Measurements from ENCODE around the gene ZNF213.
A peak's percentile ranks its signal among the peaks of the same experiment; 100 is the strongest.
"Not testable (repeated sequence)": the region's sequence is repeated elsewhere in the genome, so short reads cannot be mapped to it uniquely, and the experiment has no call there.

Gene ZNF213

DNA sequence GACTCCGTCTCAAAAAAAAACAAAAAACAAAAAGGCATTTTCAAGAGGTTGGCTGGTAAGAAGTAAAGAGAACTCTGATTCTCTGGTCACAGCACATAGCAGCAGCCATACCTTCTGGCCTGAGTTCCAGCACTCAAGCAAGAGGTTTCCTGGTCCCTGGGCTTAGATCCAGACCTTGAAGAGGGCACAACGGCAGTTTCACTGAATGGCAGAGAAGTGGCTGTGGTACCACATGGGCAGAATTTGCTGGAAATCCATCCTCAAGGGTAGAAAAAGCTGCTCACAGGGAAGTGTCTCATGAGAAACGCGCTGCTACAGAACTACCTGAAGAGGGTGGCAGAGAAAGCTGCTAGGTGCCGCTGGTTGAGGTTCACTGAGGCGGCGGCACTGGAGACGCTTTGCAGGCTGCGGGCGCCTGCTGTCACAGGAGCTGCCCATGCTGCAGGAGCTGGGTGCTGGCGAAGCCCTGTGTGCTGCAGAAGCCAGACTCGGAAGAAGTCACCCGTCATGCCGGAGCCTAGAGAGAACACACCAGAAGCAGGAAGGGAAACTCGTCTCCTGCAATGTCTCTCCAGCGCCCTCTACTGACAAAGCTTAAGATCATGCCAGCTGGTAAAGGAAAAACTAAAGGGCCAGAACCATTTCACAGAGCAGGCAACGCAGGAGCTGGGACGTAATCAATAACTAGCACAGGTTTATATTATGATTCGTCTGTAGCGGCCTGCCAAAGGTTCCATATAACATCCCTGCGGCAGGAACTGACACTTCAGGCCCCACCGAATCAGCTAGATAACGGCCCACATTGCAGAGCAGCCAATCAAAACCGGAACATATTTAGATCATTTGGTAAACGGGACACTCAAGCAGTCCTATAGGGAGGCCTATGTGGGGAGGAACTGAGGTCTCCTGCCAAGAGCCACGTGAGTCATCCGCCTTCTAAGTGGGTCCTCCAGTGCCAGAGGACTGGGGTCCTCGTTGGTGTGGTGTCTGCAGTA lies 5.4 kb upstream of the ZNF213 start:
- peak; percentile 82 for DNase-seq (ENCODE audit: low read depth)

DNA sequence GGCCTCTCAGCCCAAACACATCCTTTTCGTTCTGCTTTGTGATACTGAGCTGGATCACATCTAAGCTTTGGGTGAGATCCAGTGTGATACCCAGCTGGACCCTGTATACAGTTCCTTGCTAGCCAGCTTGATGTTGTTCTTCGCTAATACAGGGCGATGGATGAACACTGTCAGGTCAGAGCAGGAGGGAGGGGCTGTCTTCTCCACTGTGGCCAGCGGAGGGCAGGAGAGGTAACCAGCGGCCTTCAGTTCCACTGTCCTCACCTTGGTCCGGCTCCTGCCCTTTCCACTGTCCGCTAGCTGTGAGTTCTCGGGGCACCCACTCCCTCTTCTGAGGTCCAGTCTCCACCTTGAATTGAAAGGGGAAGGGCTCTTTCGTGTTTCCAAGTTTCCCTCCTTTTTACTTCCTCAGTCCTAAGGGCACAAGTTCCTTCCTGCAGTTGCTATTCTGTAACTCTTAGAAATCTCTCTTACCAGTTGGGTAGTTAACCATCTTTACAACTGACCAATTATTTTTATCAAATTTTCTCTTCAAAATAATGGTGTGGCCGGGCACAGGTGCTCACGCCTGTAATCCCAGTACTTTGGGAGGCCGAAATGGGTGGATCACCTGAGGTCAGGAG lies 3.0 kb upstream of the ZNF213 start:
- DNase-seq (ENCODE audit: low read depth): no peak

DNA sequence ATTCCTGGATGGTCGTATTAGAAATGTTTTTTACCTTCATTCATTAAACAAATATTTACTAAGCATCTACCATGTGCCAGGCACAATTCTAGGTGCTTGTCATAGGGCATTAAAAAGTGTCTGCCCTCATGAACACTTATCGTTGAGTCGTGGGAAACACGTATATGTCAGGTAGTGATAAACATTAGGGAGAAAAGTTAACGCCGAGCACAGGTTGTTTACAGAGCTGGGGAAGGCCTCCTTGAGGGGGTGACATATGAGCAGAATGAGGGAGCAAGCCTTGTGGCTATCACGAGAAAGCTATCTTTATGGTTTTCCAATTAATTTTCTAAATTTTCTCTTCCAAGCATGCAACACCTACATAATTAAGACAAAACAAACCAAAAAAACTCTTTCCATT lies 985 bp upstream of the ZNF213 start:
- no peak for DNase-seq (ENCODE audit: low read depth)

DNA sequence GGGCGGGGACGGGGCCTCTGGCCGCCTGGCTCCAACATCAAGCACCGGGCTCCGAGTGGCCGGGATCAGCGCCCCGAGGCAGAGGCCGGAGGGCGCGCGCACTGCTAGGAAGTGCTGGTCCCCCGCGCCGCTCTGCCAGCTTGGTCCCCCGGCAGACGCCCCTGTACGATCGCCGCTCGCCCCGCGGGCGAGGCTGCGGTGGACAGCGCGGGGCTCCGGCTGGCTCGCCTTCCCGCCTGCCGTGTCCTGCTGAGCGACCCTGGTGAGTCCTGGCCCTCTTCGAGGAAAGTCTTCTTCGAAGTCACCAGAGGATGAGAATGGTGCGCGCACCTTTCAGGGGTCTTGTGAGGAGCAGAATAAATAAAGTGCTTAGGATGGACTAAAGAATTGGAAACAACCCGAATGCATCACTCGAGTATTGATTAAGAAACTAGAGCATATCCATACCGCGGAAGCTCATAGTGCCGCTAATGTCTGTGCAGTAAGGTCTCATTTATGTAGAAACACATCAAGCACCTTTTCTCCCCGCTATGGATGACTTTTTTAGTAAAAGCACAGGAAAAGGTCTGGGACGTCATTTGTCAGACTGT lies 392 bp downstream of the ZNF213 start:
- no peak for DNase-seq (ENCODE audit: low read depth)

DNA sequence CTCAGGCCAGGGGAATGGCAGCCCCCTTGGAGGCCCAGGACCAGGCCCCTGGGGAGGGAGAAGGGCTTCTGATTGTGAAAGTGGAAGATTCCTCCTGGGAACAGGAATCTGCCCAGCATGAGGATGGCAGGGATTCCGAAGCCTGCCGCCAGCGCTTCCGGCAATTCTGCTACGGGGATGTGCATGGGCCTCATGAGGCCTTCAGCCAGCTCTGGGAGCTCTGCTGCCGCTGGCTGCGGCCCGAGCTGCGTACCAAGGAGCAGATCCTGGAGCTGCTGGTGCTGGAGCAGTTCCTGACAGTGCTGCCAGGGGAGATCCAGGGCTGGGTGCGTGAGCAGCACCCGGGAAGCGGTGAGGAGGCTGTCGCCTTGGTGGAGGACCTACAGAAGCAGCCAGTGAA lies 2.4 kb downstream of the ZNF213 start:
- no peak for DNase-seq (ENCODE audit: low read depth)

DNA sequence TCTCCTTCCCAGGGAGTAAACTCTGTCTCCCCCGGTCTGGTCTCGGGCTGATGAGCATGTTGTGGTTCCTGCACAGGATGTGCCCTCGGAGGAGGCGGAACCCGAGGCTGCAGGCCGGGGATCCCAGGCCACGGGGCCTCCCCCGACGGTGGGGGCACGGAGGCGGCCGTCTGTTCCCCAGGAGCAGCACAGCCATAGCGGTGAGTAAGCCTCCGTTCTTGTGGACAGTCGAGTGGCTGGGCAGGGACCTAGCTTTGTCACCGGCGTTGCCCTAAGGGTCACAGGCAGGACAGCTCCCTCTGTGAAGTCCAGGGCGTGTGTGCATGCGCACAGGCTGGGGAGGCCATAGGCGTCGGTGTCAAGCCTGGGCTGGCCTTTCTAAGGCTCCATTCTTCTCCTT lies 3.5 kb downstream of the ZNF213 start:
- DNase-seq (ENCODE audit: low read depth): no peak

DNA sequence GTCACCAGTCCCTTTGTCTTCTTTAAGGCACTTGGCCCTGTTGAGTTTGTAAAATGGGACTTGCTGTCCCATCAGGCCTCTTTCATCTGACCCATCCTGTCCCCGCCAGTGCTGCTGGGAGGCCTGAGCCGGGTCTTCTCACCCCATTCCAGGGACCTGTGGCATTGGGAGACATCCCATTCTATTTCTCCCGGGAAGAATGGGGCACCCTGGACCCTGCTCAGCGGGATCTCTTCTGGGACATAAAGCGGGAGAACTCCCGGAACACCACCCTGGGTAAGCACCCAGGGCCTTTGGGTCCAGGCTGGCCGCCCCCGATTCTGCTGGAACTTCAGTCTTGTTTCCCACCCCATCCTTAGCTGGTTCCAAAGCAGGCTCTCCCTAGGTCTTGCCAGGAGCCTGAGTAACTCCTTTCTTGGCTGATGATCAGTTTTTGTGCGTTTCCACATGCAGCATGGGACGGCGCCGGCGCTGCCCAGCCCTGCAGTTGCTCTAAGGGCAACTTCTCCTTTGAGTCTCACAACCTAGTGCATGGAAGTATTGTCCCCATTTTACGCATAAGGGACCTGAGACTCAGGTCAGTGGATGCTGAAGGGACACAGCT lies 4.1 kb downstream of the ZNF213 start:
- DNase-seq (ENCODE audit: low read depth): no peak

DNA sequence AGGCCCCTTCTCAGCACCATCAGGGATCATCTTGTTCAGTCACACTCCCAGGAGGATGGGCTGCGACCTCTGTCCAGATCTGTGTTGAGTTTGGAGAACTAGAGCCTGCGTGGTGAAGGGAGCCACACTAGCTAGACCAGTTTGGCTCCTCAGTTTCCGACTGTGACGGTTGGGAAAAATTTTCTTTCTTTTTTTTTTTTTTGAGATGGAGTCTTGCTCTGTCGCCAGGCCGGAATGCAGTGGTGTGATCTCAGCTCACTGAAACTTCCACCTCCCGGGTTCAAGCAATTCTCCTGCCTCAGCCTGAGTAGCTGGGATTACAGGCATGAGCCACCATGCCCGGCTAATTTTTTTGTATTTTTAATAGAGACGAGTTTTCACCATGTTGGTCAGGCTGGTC lies 4.7 kb downstream of the ZNF213 start:
- not testable (repeated sequence) for DNase-seq (ENCODE audit: low read depth)

DNA sequence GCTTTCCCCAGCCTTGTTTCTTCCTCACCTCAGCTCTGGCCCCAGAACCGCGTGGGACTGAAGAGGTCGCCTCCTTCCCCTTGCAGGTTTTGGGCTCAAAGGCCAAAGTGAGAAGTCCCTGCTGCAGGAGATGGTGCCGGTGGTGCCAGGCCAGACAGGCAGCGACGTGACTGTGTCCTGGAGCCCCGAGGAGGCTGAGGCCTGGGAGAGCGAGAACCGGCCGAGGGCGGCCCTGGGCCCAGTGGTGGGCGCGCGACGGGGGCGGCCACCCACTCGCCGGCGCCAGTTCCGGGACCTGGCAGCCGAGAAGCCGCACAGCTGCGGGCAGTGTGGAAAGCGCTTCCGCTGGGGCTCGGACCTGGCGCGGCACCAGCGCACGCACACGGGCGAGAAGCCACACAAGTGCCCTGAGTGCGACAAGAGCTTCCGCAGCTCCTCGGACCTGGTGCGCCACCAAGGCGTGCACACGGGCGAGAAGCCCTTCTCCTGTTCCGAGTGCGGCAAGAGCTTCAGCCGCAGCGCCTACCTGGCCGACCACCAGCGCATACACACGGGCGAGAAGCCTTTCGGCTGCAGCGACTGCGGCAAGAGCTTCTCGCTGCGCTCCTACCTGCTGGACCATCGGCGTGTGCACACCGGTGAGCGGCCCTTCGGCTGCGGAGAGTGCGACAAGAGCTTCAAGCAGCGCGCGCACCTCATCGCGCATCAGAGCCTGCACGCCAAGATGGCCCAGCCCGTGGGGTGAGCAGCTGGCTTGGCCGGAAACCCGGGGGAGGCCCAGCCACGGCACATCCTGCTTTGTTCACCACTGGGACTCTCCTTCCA lies 6.0 kb downstream of the ZNF213 start:
- no peak for DNase-seq (ENCODE audit: low read depth)

DNA sequence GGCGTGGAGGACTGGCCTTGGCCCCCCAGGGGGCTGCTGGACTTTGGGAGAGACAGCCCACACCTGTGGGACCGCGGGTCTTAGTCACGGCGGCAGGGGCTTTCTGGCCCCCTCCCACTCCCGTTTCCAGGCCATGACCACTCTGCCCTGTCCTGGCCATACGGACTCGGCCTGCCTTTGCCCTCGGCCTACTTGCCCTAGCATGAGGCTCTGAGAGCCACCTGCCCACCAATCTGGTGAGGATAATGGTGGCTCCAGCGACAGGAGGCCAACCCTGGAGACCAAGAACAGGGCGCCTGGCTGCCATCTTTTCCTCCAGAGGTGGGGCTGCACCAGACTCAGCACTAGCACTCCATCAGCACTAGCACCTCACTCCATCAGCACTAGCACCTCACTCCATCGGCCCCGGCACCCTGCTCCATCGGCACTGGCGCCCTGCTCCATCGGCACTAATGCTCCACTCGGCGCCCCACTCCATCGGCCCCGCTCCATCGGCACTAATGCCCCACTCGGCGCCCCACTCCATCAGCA lies 7.0 kb downstream of the ZNF213 start:
- no peak for DNase-seq (ENCODE audit: low read depth)

DNA sequence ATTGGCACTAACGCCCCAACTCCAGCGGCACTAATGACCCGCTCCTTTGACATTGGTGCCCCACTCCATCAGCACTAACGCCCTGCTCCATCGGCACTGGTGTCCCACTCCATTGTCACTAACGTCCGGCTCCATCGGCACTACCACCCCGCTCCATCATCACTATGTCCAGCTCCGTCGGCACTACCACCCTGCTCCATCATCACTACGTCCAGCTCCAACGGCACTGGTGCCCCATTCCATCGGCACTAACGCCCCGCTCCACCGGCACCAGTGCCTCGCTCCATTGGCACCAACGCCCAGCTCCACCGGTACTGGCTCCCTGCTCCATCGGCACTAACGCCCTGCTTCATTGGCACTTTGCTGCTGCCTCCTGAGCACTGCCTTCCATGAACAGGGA lies 7.5 kb downstream of the ZNF213 start:
- DNase-seq (ENCODE audit: low read depth): no peak

DNA sequence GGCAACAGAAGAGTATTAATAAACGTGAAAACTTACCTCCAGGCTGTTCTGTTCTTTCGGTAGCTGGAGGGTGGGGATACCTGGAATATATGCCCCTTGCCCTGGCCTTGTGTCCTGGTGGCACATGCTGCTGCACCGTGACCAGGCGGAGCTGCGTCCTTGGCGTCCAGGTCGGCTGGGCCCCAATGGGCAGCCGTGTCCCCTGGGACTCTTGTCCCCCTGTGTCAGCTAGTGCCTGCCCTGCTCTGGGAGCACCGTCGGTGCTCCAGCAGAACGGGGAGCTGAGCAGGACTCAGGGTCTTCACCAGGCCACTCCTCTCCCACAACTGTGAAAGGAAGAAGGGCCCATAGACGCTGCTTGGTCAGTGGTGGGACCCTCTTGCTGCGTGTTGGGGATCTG lies 7.9 kb downstream of the ZNF213 start:
- no peak for DNase-seq (ENCODE audit: low read depth)

DNA sequence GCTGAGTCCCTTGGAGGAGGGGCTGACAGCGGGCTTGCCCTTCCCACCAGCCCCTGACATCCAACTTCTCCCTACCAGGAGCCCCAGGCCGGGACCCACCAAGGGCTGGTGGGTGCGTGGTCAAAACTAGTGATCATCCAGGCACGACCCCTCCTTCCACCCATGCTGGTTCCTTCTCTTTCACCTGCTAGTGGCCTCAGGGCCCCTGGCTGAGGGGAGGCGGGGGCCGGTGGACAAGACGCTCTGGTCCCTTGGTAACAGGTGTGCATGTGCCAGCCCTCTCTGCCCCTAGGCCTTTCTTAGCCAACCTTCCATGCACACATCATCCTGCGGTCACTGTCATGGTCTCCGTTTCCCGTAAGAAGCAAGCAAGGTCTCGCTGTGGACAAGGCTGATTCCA lies 8.4 kb downstream of the ZNF213 start:
- DNase-seq (ENCODE audit: low read depth): no peak

DNA sequence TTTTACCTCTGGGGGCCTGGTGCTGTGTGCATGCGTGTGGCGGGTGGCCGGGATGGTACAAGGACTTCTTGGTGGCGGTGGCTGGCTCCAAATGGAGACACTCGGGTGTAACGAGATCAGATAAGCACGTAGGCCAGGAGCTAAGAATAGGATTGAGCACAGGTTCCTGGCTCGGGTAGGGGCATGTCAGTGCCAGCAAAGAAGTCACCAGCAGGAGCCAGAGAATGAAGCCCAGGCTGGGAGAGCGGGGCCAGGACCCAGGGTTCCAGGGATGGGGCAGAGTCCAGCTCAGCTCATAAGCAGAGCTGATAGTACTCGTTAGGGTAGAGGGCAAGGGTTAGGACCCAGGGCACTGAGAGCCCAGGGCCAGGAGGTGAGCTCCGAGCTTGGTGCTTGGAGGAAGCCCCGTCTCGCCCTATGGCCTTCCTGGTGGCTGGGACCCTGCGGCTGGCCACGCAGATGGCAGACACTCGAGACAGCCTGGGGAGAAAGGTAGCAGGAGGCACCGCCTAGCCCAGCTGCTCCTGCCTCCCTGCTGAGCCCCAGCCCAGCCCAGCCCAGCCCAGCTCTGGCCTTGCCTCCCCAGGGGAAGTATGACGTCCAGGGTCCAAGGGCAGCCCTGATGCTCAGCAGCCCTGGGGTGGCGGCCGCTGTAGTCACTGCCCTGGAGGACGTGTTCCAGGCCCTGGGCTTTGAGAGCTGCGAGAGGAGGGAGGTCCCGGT lies 8.9 kb downstream of the ZNF213 start:
- no peak for DNase-seq (ENCODE audit: low read depth)

DNA sequence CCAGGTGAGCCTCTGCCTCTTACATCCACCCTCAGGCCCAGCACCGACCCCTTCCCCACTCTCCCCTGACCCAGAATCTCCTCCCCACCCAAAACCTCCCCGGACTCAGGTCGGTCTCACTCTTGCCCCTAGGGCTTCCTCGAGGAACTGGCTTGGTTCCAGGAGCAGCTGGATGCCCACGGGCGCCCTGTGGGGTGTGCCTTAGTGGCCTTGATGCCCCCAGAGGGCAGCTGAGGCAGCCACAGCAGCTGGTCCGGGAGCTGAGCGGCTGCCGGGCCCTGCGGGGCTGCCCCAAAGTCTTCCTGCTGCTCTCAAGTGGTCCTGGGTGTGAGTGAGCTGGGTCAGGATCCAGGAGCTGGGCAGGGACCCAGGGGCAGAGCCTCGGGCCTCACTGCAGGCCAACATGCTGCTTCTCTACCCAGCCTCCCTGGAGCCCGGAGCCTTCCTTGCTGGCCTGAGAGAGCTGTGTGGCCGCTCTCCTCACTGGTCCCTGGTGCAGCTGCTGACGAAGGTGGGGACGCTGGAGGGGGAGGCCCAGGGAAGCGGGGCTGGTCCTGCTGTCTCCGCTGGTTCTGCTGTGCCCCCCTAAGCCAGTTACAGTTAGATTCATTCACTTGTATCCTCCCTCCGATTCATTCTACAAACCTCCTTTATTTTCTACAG lies 9.6 kb downstream of the ZNF213 start:
- no peak for DNase-seq (ENCODE audit: low read depth)

DNA sequence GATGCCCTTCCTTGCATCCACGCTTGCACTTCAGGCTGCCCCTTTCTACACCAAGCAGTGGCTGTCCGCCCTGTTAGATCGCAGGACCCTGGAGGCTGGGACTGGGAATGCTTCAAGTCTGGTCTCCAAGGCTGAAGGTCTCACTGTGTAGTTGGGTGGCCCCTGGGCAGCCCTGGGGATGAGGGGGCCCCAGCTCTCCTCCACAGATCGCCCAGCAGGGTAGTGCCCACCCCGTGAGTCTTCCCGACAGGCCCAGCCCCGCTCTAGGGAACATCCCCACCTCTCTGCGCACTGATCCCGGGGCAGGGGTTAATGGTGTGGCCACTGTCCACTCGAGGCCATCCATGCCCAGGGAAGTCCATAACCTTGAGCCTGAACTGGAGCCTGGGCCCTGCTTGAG lies 10.3 kb downstream of the ZNF213 start:
- DNase-seq (ENCODE audit: low read depth): no peak

DNA sequence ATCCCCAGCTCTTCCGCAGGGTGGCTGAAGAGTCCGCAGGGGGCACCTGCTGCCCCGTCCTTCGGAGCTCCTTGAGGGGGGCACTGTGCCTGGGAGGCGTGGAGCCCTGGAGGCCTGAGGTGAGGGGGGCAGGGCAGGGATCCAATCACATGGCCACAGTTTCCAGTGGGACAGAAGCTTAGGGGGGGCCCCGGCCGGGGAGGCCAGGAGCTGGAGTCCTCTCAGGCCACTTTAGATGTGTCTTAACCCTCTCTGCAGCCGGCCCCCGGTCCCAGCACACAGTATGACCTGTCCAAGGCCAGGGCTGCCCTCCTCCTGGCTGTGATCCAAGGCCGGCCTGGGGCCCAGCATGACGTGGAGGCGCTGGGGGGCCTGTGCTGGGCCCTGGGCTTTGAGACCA lies 10.8 kb downstream of the ZNF213 start:
- no peak for DNase-seq (ENCODE audit: low read depth)

DNA sequence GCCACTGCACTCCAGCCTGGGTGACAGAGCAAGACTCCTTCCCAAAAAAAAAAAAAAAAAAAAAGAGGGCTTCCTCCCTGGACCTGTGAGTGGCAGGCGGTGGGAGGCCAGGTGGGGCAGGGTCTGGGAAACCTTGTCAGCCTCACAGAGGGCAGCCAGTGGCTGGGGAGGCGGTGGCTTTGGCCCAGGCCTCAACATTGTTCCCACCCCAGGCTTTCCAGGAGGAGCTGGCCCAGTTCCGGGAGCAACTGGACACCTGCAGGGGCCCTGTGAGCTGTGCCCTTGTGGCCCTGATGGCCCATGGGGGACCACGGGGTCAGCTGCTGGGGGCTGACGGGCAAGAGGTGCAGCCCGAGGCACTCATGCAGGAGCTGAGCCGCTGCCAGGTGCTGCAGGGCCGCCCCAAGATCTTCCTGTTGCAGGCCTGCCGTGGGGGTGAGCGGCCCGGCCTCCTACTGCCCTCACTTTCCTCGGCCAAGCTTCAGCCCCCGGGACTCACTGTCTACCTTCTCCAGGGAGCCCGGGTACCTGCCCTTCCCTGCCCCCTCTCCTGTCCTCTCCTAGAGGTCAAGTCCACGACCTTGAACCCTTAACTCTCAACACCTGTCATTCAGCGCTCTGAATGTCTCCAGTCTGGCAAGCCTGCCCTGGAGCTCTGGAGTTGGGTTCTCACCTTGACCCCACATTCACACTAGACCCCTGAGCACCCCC lies 12.4 kb downstream of the ZNF213 start:
- no peak for DNase-seq (ENCODE audit: low read depth)

DNA sequence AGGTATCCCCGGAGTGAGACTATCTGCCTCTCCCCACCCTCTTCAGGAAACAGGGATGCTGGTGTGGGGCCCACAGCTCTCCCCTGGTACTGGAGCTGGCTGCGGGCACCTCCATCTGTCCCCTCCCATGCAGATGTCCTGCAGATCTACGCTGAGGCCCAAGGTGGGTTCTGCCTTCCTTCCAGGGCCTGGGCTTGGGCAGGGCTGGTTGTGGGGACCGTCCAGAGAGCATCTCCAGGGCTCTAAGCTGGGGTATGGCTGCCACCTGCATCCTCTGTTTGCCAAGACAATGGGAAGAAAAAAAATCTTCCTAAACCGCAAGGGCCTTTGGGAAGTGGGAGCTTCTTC lies 12.9 kb downstream of the ZNF213 start:
- no peak for DNase-seq (ENCODE audit: low read depth)
